NB4 (cell line): ENCODE data around the gene ARMH4.

Experiments
- DNase-seq: peaks from one replicate; pipeline ENCODE4 v3.0.0; 2010; ENCODE audit warnings: low read depth
- H3K4me3 ChIP-seq: one replicate; pipeline ENCODE4 v1.5.1; 2011; ENCODE audit warnings: mild to moderate bottlenecking, low read depth, low read length, moderate library complexity
- MYC ChIP-seq: IDR thresholded peaks from 2 replicates; pipeline ENCODE4 v1.6.1; 2011; ENCODE audit warnings: low read depth, low read length
- POLR2A ChIP-seq: IDR thresholded peaks from 2 replicates; pipeline ENCODE4 v1.6.1; 2011; ENCODE audit warnings: mild to moderate bottlenecking; ENCODE audit not compliant: insufficient read length; ENCODE audit errors: extremely low read depth
- TF ChIP-seq, protein P1 (sequence below): IDR thresholded peaks from one replicate; pipeline ENCODE4 v1.5.1; 2012; ENCODE audit warnings: low read depth, low read length
- TF ChIP-seq, protein P2 (sequence below): IDR thresholded peaks from 2 replicates; pipeline ENCODE4 v1.6.1; 2011; ENCODE audit warnings: low read depth, low read length

ARMH4 gene, protein sequence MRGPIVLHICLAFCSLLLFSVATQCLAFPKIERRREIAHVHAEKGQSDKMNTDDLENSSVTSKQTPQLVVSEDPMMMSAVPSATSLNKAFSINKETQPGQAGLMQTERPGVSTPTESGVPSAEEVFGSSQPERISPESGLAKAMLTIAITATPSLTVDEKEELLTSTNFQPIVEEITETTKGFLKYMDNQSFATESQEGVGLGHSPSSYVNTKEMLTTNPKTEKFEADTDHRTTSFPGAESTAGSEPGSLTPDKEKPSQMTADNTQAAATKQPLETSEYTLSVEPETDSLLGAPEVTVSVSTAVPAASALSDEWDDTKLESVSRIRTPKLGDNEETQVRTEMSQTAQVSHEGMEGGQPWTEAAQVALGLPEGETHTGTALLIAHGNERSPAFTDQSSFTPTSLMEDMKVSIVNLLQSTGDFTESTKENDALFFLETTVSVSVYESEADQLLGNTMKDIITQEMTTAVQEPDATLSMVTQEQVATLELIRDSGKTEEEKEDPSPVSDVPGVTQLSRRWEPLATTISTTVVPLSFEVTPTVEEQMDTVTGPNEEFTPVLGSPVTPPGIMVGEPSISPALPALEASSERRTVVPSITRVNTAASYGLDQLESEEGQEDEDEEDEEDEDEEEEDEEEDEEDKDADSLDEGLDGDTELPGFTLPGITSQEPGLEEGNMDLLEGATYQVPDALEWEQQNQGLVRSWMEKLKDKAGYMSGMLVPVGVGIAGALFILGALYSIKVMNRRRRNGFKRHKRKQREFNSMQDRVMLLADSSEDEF

DNA sequence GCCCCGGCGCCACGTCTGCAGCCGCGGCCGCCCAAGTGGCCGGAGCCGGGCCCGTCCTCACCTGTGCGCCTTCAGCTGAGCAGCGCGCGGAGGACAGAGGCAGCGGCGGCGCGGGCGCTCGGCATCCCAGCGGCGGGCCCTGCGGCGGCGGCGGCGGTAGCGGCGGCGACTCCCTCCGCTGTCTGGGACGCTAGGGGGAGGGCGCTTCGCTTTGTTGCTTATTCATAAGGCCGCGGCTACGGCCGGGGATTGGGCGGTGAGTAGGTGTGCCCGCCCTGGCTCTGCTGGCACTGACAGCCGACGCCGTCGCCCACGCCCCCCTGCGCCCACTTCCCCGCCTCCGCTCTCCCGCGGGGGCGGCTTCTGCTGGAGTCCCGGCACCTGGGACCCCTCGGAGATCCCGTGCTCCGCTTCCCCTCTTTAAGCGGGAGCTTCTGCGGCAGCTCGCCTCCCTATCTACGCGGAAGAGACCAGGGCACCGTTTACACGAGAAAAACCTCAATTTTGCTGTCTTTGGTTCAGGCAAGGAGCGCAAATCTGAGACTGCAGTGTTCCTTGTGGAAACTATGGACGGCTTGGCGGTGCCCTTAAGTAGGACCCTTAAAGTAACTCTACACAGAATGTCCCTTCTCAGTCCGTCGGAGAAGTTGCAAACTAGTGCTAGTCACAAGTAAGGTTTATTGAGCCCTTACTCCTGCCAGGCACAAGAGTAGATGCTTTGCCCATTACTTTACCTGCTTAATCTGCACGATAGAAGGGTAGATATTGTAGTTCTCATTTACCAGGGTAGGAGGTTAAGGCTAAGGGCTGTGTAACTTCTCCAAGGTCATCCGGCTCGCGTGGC is at the start of gene ARMH4:
TSS of gene ARMH4 (minus strand) at position 200 of the 844 bp plus-strand sequence. CDS start 12,855 bp downstream, outside the sequence.
- H3K4me3 ChIP-seq: peak within 1 kb of the TSS; percentile 33
- no peak for TF ChIP-seq MYC
- TF ChIP-seq, protein P1, sequence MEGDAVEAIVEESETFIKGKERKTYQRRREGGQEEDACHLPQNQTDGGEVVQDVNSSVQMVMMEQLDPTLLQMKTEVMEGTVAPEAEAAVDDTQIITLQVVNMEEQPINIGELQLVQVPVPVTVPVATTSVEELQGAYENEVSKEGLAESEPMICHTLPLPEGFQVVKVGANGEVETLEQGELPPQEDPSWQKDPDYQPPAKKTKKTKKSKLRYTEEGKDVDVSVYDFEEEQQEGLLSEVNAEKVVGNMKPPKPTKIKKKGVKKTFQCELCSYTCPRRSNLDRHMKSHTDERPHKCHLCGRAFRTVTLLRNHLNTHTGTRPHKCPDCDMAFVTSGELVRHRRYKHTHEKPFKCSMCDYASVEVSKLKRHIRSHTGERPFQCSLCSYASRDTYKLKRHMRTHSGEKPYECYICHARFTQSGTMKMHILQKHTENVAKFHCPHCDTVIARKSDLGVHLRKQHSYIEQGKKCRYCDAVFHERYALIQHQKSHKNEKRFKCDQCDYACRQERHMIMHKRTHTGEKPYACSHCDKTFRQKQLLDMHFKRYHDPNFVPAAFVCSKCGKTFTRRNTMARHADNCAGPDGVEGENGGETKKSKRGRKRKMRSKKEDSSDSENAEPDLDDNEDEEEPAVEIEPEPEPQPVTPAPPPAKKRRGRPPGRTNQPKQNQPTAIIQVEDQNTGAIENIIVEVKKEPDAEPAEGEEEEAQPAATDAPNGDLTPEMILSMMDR: no peak
- TF ChIP-seq, protein P2, sequence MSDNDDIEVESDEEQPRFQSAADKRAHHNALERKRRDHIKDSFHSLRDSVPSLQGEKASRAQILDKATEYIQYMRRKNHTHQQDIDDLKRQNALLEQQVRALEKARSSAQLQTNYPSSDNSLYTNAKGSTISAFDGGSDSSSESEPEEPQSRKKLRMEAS: no peak
- peak; percentile 81 for DNase-seq

DNA sequence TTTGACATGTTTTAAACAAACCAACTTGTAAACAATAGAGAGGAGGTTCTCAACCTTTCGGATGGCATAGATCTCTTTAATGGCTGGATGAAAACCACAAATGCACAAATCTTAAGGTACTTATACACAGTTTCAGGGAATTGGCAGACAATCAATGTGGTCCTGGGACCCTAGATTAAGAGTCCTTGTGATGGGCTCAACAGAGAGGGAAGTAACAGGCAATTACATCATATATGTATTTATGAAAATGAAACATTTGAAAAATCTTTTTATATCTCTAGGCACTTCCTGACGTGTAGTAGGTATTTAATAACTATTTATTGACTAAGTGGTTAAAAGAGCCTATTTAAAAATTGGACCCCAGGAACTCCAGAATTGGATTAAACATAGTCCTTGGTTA is 48.8 kb upstream of the ARMH4 start:
- H3K4me3 ChIP-seq: peak overlapping the region; percentile 93
- TF ChIP-seq MYC (no peak), POLR2A (no peak)
- TF ChIP-seq, protein P1: no peak
- TF ChIP-seq, protein P2: no peak
- DNase-seq: peak; percentile 9

DNA sequence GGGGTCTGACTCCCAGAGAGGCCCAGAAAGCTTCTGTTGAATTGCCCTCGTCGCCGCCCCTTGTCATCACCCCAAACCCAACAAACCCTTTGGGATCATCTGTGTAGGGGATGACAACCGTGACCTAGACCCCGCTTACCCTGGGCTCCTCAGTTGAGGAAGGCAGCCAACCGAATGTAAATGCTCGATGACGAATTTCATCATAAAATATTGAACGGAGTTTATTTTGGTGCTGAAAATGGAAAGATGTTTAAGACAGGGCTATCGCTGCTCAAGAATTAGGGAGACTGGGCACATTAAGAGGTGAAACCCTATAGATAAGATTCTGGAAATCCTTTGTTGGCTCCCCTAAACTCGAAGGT is 48.4 kb upstream of the ARMH4 start:
- peak overlapping the region; percentile 93 for H3K4me3 ChIP-seq
- no peak for DNase-seq
- TF ChIP-seq MYC (no peak), POLR2A (no peak)
- TF ChIP-seq, protein P1: no peak
- TF ChIP-seq, protein P2: no peak

DNA sequence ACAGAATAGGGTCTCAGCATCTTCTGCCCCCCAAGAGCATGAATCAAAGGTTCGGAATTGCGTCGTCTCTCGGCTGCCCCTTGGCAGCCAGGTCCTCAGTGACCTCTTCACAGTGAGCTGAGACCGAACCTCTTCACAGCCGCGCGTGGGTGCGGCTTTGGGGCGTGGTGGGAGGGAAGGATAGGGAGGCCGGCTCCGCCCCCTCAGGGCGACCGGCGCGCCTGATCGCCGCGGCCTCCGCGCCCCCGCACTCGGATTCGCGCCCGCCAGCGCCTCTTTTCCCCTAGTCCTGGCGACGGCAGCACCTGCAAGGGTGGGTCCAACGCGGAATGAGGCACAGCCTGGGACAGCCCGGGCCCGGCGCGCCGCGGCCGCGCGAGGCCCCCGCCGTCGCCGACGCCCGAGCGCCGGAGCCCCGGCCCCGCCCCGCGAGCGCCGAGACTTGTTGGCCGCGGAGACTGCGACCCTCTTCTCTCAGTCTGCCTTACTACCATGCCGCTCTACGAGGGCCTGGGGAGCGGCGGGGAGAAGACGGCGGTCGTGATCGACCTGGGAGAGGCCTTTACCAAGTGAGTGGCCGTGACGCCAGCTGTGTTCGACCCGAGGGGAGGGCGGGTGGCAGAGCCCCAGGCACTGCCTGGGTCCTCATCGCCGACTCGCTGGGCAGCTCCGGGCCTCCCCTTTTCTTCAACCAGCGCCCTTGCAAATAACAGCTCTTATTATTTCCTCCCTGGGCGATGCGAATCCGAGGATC is 47.9 kb upstream of the ARMH4 start, which contains the start of gene ACTR10:
TSS of gene ACTR10 (plus strand) at position 424 of the 754 bp plus-strand sequence. CDS start at position 493, 69 bp downstream.
- H3K4me3 ChIP-seq: peak within 1 kb of the TSS; percentile 93
- DNase-seq: peak; percentile 91
- TF ChIP-seq, protein P2: peak; percentile 67
- TF ChIP-seq MYC (no peak; the same call in 1 of the 2 replicates), POLR2A (peak; percentile 55)
- TF ChIP-seq, protein P1: no peak
